Activated CD8-positive, alpha-beta memory T cell treated with anti-CD3 and anti-CD28 coated beads, Interleukin-2, amount 50 U/mL, for 24 hours (primary cell): ENCODE measurements around the gene CACNG4.

Experiments used
- DNase-seq: peaks from one replicate; pipeline ENCODE4 v3.0.0-alpha.2; 2020; ENCODE audit errors: extremely low read depth

CACNG4 gene

GRCh38 chr17:66985338-66986237 is 21.1 kb downstream of the CACNG4 start:
- DNase-seq: no peak

GRCh38 chr17:66986659-66987058 is 22.2 kb downstream of the CACNG4 start:
- no peak for DNase-seq

GRCh38 chr17:66987059-66987616 is 22.6 kb downstream of the CACNG4 start:
- DNase-seq: no peak

- no peak for DNase-seq
Measured at GRCh38 chr17:66988069-66988798, 23.7 kb downstream of the CACNG4 start.

- no peak for DNase-seq
Measured at GRCh38 chr17:66989076-66989475, 24.6 kb downstream of the CACNG4 start.

- no peak for DNase-seq
Measured at GRCh38 chr17:66989579-66989978, 25.1 kb downstream of the CACNG4 start.

GRCh38 chr17:66990047-66990446 is 25.5 kb downstream of the CACNG4 start:
- no peak for DNase-seq

- no peak for DNase-seq
Measured at GRCh38 chr17:66992911-66993442, 28.5 kb downstream of the CACNG4 start.

GRCh38 chr17:66994361-66994760 is 29.9 kb downstream of the CACNG4 start:
- DNase-seq: no peak

- DNase-seq: no peak
Measured at GRCh38 chr17:66994930-66995535, 30.5 kb downstream of the CACNG4 start.

GRCh38 chr17:66995944-66996343 is 31.4 kb downstream of the CACNG4 start:
- no peak for DNase-seq

- no peak for DNase-seq
Measured at GRCh38 chr17:66996926-66997325, 32.4 kb downstream of the CACNG4 start.

GRCh38 chr17:67003231-67003630 is 38.7 kb downstream of the CACNG4 start:
- DNase-seq: no peak

- DNase-seq: no peak
Measured at GRCh38 chr17:67004181-67004580, 39.7 kb downstream of the CACNG4 start.

- no peak for DNase-seq
Measured at GRCh38 chr17:67007266-67007665, 42.8 kb downstream of the CACNG4 start.

- no peak for DNase-seq
Measured at GRCh38 chr17:67008101-67008500, 43.6 kb downstream of the CACNG4 start.

GRCh38 chr17:67011527-67012175 is 47.1 kb downstream of the CACNG4 start:
- DNase-seq: no peak

- no peak for DNase-seq
Measured at GRCh38 chr17:67013891-67014290, 49.4 kb downstream of the CACNG4 start.

GRCh38 chr17:67015001-67015400 is 50.5 kb downstream of the CACNG4 start:
- no peak for DNase-seq

GRCh38 chr17:67016039-67016762 is 51.7 kb downstream of the CACNG4 start:
- no peak for DNase-seq

GRCh38 chr17:67017910-67018309 is 53.4 kb downstream of the CACNG4 start:
- DNase-seq: no peak
